ENCODE results near the gene KPNA3. TPM values are rescaled to one million over a fixed set of nuclear protein-coding genes. Genes with fewer than 3 reads are reported as not detected.

Gene KPNA3
- total RNA-seq, result 10 to 100 TPM; 44.8 to 50.2 TPM

- H3K36me3 Mint-ChIP-seq, result no peaks in the 10 kb centered on the region
- no peaks in the 10 kb centered on the region for H3K9me3 Mint-ChIP-seq
- H3K4me1 Mint-ChIP-seq (ENCODE audit: low read depth in 2 of 2), result peaks cover 29 to 33% of the 10 kb centered on the region in 2 donors
- H3K4me3 Mint-ChIP-seq, result peak within 1 kb of the TSS; percentile 92
- DNase-seq (ENCODE audit: low spot score) (peak; percentile 95), ATAC-seq (peak; percentile 95 to 96)
- peaks cover 6 to 7% of the 10 kb centered on the region in 2 donors for H3K27me3 Mint-ChIP-seq
- H3K27ac Mint-ChIP-seq, result peak within 1 kb of the TSS; percentile 86 to 87
These were observed at the start of gene KPNA3 for GRCh38 chr13:49792550-49793324. Gene KPNA3, minus strand, starts transcription at chr13:49792682. Its CDS starts 176 bp downstream, at chr13:49792506.

GRCh38 chr13:49841964-49842363, 49.5 kb upstream of the KPNA3 start:
- peaks cover 3 to 5% of the 10 kb centered on the region in 2 donors for H3K27me3 Mint-ChIP-seq
- H3K27ac Mint-ChIP-seq, result no peak overlapping the region
- H3K4me1 Mint-ChIP-seq (ENCODE audit: low read depth in 2 of 2), result no peaks in the 10 kb centered on the region
- H3K9me3 Mint-ChIP-seq, result no peaks in the 10 kb centered on the region
- H3K4me3 Mint-ChIP-seq, result no peak overlapping the region
- ATAC-seq (no peak), DNase-seq (ENCODE audit: low spot score) (no peak)
- H3K36me3 Mint-ChIP-seq, result no peaks in the 10 kb centered on the region

GRCh38 chr13:49840675-49841074, 48.2 kb upstream of the KPNA3 start:
- Mint-ChIP-seq H3K27ac (no peak overlapping the region), H3K9me3 (no peaks in the 10 kb centered on the region), H3K4me1 (ENCODE audit: low read depth in 2 of 2) (no peaks in the 10 kb centered on the region), H3K4me3 (no peak overlapping the region), H3K27me3 (peaks cover 3 to 5% of the 10 kb centered on the region in 2 donors), H3K36me3 (no peaks in the 10 kb centered on the region)
- DNase-seq (ENCODE audit: low spot score) (no peak), ATAC-seq (no peak)

GRCh38 chr13:49840266-49840665, 47.8 kb upstream of the KPNA3 start:
- H3K27ac Mint-ChIP-seq, result no peak overlapping the region
- H3K36me3 Mint-ChIP-seq, result no peaks in the 10 kb centered on the region
- H3K9me3 Mint-ChIP-seq, result no peaks in the 10 kb centered on the region
- no peak overlapping the region for H3K4me3 Mint-ChIP-seq
- ATAC-seq (no peak), DNase-seq (ENCODE audit: low spot score) (no peak)
- peaks cover 3 to 5% of the 10 kb centered on the region in 2 donors for H3K27me3 Mint-ChIP-seq
- no peaks in the 10 kb centered on the region for H3K4me1 Mint-ChIP-seq (ENCODE audit: low read depth in 2 of 2)

GRCh38 chr13:49838989-49839388, 46.5 kb upstream of the KPNA3 start:
- no peak for ATAC-seq
- Mint-ChIP-seq H3K27me3 (peaks cover 2 to 11% of the 10 kb centered on the region in 2 donors), H3K36me3 (no peaks in the 10 kb centered on the region), H3K9me3 (no peaks in the 10 kb centered on the region), H3K4me3 (no peak overlapping the region), H3K4me1 (ENCODE audit: low read depth in 2 of 2) (no peaks in the 10 kb centered on the region), H3K27ac (no peak overlapping the region)
- DNase-seq (ENCODE audit: low spot score), result no peak

- no peak overlapping the region for H3K27ac Mint-ChIP-seq
- no peaks in the 10 kb centered on the region for H3K9me3 Mint-ChIP-seq
- peaks cover 0 to 6% of the 10 kb centered on the region in 2 donors for H3K27me3 Mint-ChIP-seq
- no peaks in the 10 kb centered on the region for H3K36me3 Mint-ChIP-seq
- no peaks in the 10 kb centered on the region for H3K4me1 Mint-ChIP-seq (ENCODE audit: low read depth in 2 of 2)
- DNase-seq (ENCODE audit: low spot score) (no peak), ATAC-seq (peak in 1 of 2 donors; percentile 34)
- no peak overlapping the region for H3K4me3 Mint-ChIP-seq
These were observed 44.0 kb upstream of the KPNA3 start for GRCh38 chr13:49836516-49836915.

GRCh38 chr13:49833402-49833801, 40.9 kb upstream of the KPNA3 start:
- no peak for ATAC-seq
- peaks cover 3 to 13% of the 10 kb centered on the region in 2 donors for H3K27me3 Mint-ChIP-seq
- no peak overlapping the region for H3K27ac Mint-ChIP-seq
- H3K4me3 Mint-ChIP-seq, result no peak overlapping the region
- H3K9me3 Mint-ChIP-seq, result no peaks in the 10 kb centered on the region
- no peaks in the 10 kb centered on the region for H3K36me3 Mint-ChIP-seq
- DNase-seq (ENCODE audit: low spot score), result no peak
- no peaks in the 10 kb centered on the region for H3K4me1 Mint-ChIP-seq (ENCODE audit: low read depth in 2 of 2)

- no peaks in the 10 kb centered on the region for H3K36me3 Mint-ChIP-seq
- H3K9me3 Mint-ChIP-seq, result no peaks in the 10 kb centered on the region
- no peak overlapping the region for H3K4me3 Mint-ChIP-seq
- ATAC-seq (no peak), DNase-seq (ENCODE audit: low spot score) (no peak)
- no peak overlapping the region for H3K27ac Mint-ChIP-seq
- H3K4me1 Mint-ChIP-seq (ENCODE audit: low read depth in 2 of 2), result no peaks in the 10 kb centered on the region
- peaks cover 3 to 13% of the 10 kb centered on the region in 2 donors for H3K27me3 Mint-ChIP-seq
These were observed 39.0 kb upstream of the KPNA3 start for GRCh38 chr13:49831455-49831854.

GRCh38 chr13:49830721-49831120, 38.2 kb upstream of the KPNA3 start:
- ATAC-seq (no peak), DNase-seq (ENCODE audit: low spot score) (no peak)
- Mint-ChIP-seq H3K27me3 (peaks cover 7 to 13% of the 10 kb centered on the region in 2 donors), H3K36me3 (no peaks in the 10 kb centered on the region), H3K4me1 (ENCODE audit: low read depth in 2 of 2) (no peaks in the 10 kb centered on the region), H3K27ac (no peak overlapping the region), H3K9me3 (no peaks in the 10 kb centered on the region), H3K4me3 (no peak overlapping the region)

- Mint-ChIP-seq H3K4me3 (no peak overlapping the region), H3K36me3 (no peaks in the 10 kb centered on the region), H3K4me1 (ENCODE audit: low read depth in 2 of 2) (no peaks in the 10 kb centered on the region), H3K27ac (no peak overlapping the region), H3K9me3 (no peaks in the 10 kb centered on the region), H3K27me3 (peaks cover 7 to 13% of the 10 kb centered on the region in 2 donors)
- ATAC-seq, result no peak
- no peak for DNase-seq (ENCODE audit: low spot score)
These were observed 37.2 kb upstream of the KPNA3 start for GRCh38 chr13:49829715-49830114.

- H3K4me1 Mint-ChIP-seq (ENCODE audit: low read depth in 2 of 2), result no peaks in the 10 kb centered on the region
- no peak for DNase-seq (ENCODE audit: low spot score)
- peaks cover 6 to 10% of the 10 kb centered on the region in 2 donors for H3K27me3 Mint-ChIP-seq
- no peak for ATAC-seq
- H3K4me3 Mint-ChIP-seq, result no peak overlapping the region
- H3K36me3 Mint-ChIP-seq, result no peaks in the 10 kb centered on the region
- no peak overlapping the region for H3K27ac Mint-ChIP-seq
- no peaks in the 10 kb centered on the region for H3K9me3 Mint-ChIP-seq
These were observed 36.0 kb upstream of the KPNA3 start for GRCh38 chr13:49828453-49828852.

GRCh38 chr13:49827891-49828290, 35.4 kb upstream of the KPNA3 start:
- H3K27ac Mint-ChIP-seq, result no peak overlapping the region
- no peaks in the 10 kb centered on the region for H3K9me3 Mint-ChIP-seq
- H3K4me3 Mint-ChIP-seq, result no peak overlapping the region
- H3K27me3 Mint-ChIP-seq, result peaks cover 6 to 10% of the 10 kb centered on the region in 2 donors
- H3K36me3 Mint-ChIP-seq, result no peaks in the 10 kb centered on the region
- DNase-seq (ENCODE audit: low spot score), result no peak
- no peak for ATAC-seq
- no peaks in the 10 kb centered on the region for H3K4me1 Mint-ChIP-seq (ENCODE audit: low read depth in 2 of 2)

- Mint-ChIP-seq H3K4me1 (ENCODE audit: low read depth in 2 of 2) (no peaks in the 10 kb centered on the region), H3K27me3 (peaks cover 6 to 10% of the 10 kb centered on the region in 2 donors), H3K27ac (no peak overlapping the region), H3K36me3 (no peaks in the 10 kb centered on the region), H3K9me3 (no peaks in the 10 kb centered on the region), H3K4me3 (no peak overlapping the region)
- no peak for ATAC-seq
- no peak for DNase-seq (ENCODE audit: low spot score)
These were observed 34.9 kb upstream of the KPNA3 start for GRCh38 chr13:49827336-49827735.

- H3K4me1 Mint-ChIP-seq (ENCODE audit: low read depth in 2 of 2), result no peaks in the 10 kb centered on the region
- DNase-seq (ENCODE audit: low spot score) (no peak), ATAC-seq (no peak)
- peaks cover 24 to 25% of the 10 kb centered on the region in 2 donors for H3K27me3 Mint-ChIP-seq
- H3K36me3 Mint-ChIP-seq, result no peaks in the 10 kb centered on the region
- no peak overlapping the region for H3K27ac Mint-ChIP-seq
- H3K4me3 Mint-ChIP-seq, result no peak overlapping the region
- H3K9me3 Mint-ChIP-seq, result no peaks in the 10 kb centered on the region
These were observed 28.9 kb upstream of the KPNA3 start for GRCh38 chr13:49821216-49822009.
